Left forelimb (tissue), 1 donor: ENCODE data around the gene FA2H.
"Not testable (repeated sequence)": the region's sequence is repeated elsewhere in the genome, so short reads cannot be mapped to it uniquely, and the experiment has no call there.

Experiments used
- DNase-seq: peaks from one replicate; pipeline ENCODE4 v3.0.0-alpha.2; 2018; ENCODE audit warnings: low spot score

Gene FA2H

DNA sequence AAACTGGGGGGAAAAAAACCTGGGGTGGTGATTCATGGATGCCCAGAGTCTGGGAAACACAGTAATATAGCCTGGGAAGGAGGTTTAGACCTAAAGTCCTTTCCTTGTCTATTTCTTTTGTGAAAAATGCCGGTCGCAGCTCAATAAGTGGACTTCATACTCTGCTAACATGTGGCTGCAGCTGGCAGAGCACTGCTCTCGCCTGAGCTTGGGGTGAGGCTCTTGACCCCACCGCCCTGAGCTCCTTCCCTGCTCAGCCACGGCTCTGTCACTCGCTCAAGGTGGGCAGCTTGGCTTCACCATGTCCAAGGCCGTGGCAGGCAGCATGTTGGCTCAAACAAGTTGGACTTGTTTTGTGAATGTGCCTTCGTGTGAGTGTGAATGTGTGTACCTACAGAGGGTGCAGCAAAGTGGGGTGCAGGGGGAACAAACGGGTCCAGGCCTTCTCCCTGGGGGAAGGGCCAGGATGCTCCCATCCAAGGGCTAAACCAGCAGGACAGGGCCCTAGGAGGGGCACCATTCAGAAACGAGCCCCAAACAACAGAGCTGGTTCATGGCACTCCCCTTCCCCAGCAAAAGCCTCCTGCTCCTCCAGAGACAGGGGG lies 4.9 kb downstream of the FA2H start:
- DNase-seq: no peak

DNA sequence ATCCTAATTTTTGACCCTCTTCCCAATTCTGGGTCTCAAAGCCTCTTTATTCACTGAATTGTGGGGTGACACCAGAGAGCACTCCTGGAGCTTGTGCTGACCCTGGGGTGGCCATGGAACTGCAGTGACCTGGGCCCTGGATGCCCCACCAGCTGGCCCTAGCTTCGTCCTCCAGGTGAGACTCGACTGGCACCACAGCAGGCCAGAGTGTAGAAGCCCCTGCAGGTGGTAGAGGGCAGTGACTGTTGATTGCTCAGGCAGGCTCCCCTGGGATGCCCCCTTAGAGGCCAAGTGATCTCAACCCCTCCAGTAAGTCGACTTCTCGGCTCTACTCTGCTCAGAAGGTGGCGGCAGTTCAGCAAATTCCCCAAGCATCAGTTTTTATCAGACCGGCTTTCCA lies 6.4 kb downstream of the FA2H start:
- DNase-seq: no peak

DNA sequence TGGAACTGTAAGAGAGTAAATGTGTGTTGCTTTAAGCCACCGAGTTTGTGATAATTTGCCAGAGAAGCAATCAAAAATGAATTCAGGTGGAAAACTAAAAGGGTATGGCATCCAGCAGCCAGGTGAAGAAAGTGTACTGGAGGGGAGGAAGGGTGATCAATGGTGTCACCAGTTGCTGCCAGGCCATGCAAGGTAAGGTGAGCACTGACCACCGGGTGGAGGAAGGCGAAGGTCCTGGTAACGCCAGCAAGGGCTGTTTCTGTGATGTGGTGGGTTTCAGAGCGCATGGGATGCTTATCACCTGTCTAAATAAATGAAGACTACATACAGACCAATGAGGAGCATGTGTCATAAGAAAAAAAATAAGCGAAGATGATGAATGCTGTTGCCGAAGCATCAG lies 6.9 kb downstream of the FA2H start:
- DNase-seq: no peak

DNA sequence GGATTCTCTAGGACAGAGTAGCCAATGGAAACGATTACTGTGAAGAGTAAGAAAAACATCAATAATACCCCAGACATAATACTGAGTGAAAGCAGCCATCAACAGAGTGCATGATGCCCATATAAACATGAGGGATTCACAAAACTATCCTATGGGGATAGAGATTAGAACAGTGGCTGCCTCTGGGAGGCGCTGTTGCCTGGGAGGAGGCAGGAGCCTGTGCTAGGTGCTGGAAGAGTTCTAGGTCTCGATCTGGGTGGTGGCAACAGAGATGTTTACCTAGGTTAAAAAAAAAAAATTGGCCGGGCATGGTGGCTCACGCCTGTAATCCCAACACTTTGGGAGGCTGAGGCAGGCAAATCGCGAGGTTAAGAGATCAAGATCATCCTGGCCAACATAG lies 7.9 kb downstream of the FA2H start:
- DNase-seq: no peak

DNA sequence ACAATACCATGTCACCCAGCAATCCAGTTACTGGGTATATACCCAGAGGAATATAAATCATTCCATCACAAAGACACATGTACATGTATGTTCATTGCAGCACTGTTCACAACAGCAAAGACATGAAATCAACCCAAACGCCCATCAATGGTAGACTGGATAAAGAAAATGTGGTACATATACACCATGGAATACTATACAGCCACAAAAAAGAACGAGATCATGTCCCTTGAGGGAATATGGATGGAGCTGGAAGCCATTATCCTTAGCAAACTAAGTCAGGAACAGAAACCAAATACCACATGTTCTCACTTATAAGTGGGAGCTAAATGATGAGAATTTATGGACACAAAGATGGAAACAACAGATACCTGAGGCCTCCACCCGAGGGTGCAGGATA lies 10.4 kb downstream of the FA2H start:
- DNase-seq: not testable (repeated sequence)

DNA sequence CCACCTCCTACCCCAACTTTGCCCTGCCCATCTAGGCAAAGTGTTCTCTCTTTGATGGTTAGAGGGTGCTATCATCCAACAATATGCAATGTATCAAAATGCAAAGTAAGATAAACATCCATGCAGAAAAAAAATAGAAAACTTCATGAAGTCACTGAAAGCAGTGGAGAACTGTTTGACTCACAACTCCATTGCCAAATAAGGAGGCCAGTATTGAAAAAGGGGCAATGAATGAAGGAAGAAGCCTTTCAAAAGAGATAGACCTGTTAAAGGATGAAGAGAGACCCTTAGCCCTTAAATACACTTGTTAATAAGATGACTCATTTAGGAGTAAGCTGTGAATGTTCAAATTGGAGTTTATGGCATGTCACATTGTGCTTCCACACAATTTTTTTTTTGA lies 13.0 kb downstream of the FA2H start:
- DNase-seq: no peak

DNA sequence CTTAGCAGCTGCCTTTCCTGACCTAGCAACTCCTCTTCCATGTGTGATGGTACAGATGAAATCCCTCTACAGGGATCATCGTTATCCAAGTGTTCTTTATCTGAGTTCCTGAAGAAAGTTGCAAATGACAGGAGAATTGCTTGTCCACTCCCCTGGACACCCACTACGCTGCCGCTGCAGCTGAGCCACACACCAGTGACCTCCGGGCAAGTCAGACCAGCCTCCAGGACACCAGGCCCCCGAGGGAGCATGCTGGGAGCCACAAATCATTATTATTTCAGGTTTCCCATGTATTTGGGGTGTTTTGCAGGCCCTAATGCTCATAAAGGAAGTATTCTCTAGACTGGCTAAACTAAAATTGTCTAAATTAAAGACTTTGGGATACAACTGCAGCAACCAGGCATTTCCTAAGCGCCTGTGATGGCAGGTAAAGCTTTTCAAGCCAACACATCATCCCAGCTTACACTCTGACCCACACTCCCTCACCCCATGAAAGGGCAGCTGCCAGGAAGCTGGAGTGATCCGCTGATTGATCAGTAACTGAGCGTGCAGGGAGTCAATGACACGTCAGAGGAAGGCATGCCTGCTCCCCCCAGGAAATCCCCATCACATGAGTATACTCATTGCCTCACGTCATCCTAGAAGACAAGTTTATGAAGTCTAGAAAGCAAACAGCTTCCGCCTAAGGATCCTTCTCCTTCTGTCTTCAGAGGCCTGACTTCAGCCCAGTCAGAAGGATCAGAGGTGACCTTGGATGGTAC lies 14.4 kb downstream of the FA2H start:
- no peak for DNase-seq

DNA sequence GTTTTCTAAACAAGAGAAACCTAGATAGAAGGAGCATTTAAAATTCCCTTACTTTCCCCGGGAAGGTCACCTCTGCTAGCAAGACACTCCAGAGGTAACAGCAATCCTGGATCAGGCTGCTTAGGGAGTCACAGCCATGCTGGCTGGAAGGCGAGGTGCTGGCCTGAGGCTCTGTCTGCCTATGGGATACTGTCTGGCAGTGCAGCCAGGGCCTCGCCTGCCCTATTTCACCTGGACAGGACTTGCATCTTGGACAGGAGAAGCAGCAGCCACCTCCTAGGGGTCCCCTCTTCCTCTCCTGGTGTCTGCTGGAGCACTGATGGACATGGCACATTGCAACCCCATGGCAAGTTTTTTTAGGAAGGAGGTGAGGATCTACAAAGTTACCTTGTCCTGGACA lies 15.1 kb downstream of the FA2H start:
- no peak for DNase-seq

DNA sequence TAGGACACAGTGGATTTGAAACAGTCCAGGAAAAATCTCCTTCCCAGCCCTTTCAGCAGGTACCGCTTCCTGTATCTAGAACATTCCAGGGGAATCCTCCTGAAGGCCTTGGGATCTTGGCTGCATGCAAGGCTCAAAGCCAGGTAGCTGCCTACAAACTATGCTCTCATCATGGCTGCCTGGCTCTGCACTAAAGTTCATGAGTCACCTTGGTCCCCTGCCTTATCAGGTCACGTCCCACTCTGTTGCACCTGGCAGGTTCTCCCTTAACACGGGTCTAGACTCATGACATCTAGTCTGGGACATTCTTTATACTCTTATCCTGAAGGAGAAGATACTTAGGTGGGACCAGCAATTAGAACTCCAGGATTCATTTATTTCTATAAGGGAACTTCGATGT lies 15.8 kb downstream of the FA2H start:
- no peak for DNase-seq

DNA sequence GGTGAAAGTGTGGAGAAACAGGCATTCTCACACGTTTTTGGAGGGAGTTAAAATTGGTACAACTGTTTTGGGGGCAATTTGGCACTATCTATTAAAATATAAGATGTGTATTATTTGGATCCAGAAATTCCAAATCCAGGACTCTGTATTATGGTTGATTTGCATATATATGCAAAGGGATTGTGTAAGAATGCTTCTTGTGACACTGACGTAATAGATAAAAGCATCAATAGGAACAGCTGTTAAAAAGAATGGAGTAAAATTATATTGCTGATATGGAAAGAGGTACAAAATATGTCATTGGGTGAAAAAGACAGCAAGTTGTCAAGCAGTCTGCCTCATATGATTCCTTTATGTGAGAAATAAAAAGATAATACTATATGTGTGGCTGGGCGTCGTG lies 17.3 kb downstream of the FA2H start:
- DNase-seq: no peak

DNA sequence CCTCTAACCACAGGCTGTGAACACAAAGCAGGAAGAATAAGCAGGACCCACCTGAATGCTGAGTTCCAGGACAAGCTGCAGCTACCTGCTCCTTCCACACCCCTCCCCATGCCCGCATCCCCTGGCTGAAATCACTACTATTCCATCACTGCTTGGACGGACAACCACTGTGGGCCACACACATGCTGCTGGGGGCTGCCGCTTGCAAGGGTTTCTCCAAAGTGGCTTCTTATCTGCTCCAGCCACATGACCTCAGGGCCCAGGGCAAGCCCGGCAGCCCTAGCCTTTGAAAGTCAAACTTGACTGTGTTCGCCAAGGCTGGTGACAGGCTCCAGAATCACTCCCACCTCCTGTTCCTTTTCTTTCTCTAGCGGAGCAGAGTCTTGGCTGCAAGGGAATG lies 18.4 kb downstream of the FA2H start:
- DNase-seq: peak; percentile 52

DNA sequence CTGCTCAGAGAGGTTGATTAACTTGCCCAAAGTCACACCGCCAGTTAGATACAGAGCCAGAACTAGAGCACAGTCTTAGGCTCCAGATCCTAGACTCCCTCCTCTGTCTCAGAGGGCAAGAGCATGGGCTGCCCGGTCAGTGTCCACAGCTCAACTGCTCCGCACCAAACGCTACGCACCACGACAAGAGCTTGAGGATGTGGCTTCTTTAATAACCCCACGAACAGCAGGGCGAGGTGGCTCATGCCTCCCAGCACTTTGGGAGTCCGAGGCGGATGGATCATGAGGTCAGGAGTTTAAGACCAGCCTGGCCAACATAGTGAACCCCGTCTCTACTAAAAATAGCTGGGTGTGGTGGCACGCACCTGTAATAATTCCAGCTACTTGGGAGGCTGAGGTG lies 21.4 kb downstream of the FA2H start:
- DNase-seq: no peak

DNA sequence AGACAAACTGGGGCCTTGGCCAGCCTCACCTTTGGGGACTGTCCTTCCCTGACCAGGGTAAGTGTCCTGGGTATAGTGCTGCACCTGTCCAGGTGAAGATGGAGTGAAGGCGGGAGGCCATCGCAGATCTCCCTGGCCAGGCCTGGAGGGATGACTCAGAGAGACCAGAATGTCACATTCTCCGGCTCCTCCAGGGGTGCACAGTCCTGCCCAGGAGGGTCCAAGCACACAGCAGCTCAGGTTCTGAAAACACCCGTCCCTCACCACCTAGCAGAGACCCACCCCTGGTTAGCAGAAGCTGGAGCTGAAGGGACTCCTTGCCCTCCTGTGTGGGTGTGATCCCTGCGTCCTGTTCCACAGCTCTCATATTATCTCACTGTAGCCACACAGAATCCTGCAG lies 21.9 kb downstream of the FA2H start:
- DNase-seq: no peak

DNA sequence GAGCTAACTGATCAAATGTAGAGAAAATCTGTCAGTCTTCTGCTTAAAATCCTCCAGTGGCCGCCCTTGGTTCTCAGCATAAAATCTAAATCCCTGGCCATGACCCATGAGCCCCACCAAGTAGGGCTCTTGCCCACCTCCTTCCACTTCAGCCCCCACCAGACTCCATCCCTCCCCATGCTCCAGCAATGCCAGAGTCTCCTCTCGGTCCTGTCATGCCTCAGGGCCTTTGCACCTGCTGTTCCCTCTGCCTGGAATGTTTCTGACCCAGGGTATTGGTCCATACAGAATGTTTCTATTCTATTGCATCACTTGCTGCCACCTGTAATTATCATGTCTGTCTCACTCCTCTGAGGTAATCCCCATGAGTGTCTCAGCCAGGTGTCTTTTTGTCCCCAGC lies 22.4 kb downstream of the FA2H start:
- DNase-seq: no peak

DNA sequence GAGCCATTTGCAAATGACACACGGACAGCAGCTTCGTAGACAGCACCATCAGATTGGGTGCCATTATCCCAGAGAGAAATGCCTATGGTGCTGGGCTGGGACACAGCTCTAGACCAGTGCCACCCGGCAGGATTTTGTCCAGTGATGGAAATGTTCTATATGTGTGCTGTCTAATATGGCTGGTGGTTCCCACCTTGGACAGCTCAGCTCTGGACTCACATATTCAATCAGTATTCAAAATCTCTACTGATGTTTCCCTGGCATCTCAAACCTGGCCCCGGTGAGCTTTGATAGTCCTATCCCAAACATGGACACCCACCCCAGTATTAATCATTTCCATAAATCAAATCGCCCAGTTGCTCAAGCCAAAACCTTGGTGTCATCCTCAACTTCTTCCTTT lies 23.0 kb downstream of the FA2H start:
- DNase-seq: no peak

DNA sequence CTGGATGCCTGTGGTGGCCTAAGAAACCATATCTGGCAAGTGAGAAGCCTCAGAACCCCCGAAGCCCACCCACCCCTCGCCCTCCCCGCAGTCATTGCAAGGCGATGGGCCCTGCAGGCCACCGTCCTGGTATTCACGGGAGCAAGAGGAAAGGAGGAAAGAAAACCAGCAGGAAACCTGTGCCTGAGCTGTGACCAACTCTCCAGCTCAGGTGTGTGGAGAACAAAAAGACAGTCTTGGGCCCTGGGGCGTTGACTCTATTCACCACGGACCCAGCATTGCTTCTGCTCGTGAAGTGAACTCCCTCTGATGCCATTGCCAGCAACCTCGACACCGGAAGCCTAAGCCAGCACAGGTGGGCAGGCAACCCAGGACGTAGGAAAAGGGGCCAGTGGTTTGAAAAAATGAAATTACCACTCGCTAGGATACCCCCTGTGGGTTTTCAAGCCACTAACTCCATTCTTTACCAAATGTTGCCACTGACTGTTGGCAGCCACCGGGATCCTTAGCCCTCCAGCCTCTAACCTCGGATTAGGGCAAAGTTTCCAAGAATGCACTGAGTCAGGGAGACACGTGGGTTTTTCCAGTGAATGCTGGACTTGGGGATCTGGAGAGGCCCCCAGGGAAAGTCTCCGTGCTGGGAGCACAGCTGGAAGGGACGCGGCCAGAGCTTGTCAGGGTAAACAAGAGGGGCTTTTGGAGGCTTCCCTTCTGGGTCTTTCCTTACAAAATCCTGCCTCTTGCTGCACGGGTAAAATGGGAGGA lies 25.1 kb downstream of the FA2H start:
- no peak for DNase-seq

DNA sequence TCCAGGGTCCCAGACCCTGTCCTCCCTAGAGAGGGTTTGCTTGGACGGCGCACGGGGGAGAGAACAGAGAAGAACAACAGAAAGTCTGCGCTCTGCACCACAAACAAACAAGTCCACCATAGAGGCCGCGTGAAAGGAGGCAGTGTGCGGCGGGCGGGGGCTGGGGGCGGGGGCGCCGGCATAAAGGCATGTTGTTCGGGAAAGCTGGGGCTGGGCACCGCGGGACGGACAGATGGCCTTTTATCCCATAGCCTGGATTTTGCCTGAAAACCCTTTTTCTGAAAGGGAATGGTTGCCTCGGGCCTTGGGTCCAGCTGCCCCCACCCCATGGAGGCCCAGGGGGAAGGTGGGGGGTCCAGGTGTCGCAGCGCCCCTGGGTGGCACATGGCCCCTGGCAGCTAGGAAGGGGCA lies 26.0 kb downstream of the FA2H start:
- DNase-seq: no peak

DNA sequence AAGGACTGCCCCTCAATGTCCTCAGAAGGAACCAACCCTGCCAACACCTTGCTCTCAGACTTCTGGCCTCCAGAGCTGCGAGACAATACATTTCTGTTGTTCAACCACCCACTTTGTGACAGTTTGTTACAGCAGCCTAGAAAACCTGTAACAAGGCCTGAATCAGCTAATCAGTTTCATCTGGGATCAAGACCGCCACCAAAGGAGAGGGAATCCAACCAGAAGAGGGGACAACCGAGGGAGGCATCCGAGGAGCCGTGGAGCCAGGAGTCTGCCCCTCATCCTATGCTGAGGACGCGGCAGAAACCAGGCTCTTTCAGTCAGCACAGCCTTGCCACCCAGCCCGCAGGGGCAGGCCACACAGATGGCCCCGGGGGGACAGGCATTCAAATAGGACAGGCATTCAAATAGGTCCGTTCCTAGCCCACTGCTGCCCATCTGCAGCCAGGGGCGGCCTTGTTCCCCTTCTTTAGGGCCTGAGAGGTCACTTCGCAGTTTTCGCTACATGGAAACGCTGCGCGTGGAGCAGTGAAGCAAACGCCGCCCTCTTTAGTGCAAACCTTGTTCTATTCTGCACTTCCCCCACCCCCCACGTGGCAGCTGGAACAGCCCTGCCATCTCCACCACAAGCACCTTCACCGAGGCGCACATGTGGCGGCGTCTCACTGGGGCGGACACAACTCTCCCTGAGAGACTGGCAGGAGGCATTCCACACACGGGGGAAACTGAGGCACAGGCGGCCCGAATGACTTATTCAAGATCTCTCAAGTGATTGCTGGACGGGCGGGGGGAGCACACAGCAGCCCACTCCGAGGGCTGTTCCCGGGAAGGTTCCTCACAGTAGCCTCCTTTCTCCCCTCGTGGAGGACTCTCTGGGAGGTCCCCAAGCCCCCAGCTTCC lies 26.7 kb downstream of the FA2H start:
- no peak for DNase-seq

DNA sequence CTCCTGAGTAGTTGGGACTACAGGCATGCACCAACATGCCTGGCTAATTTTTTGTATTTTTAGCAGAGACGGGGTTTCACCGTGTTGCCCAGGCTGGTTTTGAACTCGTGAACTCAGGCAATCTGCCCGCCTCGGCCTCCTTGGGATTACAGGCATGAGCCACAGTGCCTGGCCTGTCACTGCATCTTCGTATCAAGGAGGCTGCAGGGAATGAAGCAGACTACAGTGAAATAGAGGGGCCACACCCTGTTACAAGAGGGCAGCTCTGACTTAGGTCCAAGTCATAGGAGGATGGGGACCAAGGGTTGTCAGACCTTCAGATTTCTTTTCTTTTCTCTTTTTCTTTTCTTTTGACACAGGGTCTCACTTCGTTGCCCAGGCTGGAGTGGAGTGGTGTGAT lies 28.7 kb downstream of the FA2H start:
- no peak for DNase-seq

DNA sequence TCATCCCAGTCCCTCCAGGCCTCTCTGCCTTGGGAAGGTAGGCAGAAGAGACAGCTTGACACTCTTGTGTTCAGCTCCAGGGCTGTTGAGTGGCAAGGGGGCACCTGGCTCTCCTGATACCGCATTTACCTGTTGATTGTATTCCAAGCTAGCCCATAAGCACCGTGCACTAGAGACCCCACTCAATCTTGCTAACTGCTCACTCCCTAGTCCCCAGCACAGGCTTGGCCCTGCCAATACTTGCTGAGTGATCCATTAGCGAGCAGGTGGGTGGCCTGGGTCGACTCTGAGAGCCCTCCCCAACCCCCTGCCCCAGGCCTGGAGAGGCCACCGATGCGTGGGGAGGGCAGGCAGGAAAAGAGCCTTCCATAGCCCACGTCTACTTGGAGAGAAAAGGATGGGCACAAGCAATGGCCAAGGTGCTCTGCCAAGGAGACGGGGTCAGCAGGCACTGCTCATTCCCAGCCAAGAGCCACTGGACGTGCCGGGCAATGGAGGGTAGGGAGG lies 29.5 kb downstream of the FA2H start:
- DNase-seq: no peak

DNA sequence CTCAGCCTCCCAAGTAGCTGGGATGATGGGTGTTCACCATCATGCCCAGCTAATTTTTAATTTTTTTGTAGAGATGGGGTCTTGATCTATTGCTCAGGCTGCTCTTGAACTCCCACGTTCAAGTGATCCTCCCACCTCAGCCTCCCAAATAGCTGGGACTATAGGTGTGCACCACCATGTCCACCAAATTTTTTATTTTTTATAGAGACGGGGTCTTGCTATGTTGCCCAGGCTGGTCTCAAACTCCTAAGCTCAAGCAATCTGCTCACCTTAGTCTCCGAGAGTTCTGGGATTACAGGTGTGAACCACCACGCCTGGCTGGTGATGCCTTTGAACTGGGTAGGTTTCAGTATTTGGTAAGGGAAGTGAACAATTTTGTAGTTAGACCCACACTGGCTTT lies 30.1 kb downstream of the FA2H start:
- no peak for DNase-seq

DNA sequence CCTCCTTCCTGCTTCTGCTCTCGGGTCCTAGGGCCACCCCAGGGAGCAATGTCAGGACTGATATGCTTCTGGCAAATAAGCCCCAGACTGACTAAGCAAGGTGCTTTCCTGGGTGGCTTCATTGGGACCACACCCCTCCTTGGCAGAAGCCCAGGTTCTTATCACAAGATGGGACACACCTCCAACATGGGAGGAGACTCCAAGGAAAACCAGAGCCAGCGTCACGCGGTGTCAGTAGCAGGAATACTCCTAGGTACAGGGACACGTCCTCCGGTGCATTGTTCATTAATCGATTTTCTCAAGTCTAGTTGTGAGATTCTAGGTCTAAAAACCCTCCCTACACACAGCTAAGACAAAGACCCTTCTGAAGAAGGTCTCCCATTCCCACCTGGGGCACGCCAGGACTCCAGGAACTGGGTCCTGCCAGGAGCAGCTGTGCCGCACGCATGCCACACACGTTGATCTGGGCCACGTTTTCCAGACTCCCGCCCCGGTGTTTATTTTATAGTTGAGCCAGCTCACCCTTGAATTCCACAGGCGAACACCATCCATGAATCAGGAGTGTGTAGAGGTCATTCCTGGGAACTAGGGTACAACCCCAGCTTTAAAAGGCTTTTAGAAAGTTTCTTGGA lies 30.8 kb downstream of the FA2H start:
- no peak for DNase-seq
